ENCODE results near the gene CACNA1E. TPM values are rescaled to one million over a fixed set of nuclear protein-coding genes. Genes with fewer than 3 reads are reported as not detected.
"Not testable (repeated sequence)": the region's sequence is repeated elsewhere in the genome, so short reads cannot be mapped to it uniquely, and the experiment has no call there.

CACNA1E gene
- total RNA-seq, 1 donor from 2014 or later: 0.08 TPM

- TF ChIP-seq CTCF (IDR thresholded peaks at IDR 0.05; ENCODE audit: insufficient read depth, low read length, poor library complexity, severe bottlenecking): no peak
- DNase-seq (ENCODE audit: low read depth): no peak
- no peaks in the 10 kb centered on the region for H3K36me3 ChIP-seq (ENCODE audit: control insufficient read depth, insufficient read depth, low read length)
- H3K4me3 ChIP-seq (ENCODE audit: low read depth, low read length): no peak overlapping the region
- no peaks in the 10 kb centered on the region for H3K27me3 ChIP-seq (ENCODE audit: control insufficient read depth, insufficient read depth, low read length)
These were observed 365.8 kb downstream of the CACNA1E start for GRCh38 chr1:181849071-181849470.

- H3K36me3 ChIP-seq (ENCODE audit: control insufficient read depth, insufficient read depth, low read length); H3K4me3 ChIP-seq (ENCODE audit: low read depth, low read length); DNase-seq (ENCODE audit: low read depth); H3K27me3 ChIP-seq (ENCODE audit: control insufficient read depth, insufficient read depth, low read length): not testable (repeated sequence)
These were observed 370.9 kb downstream of the CACNA1E start for GRCh38 chr1:181854212-181854611.

- Histone ChIP-seq H3K36me3 (ENCODE audit: control insufficient read depth, insufficient read depth, low read length) (no peaks in the 10 kb centered on the region), H3K4me3 (ENCODE audit: low read depth, low read length) (no peak overlapping the region), H3K27me3 (ENCODE audit: control insufficient read depth, insufficient read depth, low read length) (no peaks in the 10 kb centered on the region)
- no peak for DNase-seq (ENCODE audit: low read depth)
- no peak for TF ChIP-seq CTCF (IDR thresholded peaks at IDR 0.05; ENCODE audit: insufficient read depth, low read length, poor library complexity, severe bottlenecking)
These were observed 372.1 kb downstream of the CACNA1E start for GRCh38 chr1:181855380-181855779.
